HCT116 (cell line): Measurements from ENCODE around the gene STRN3. TPM values are rescaled to one million over a fixed set of nuclear protein-coding genes. Genes with fewer than 3 reads are reported as not detected.

Experiments used
- ATAC-seq: fragments of 200-7000 bp; cut with Tn5 transposase; 2 replicates; pipeline ENCODE4 v1.9.1; 2020; ENCODE audit warnings: mild to moderate bottlenecking, moderate library complexity
- BruUV-seq: library from RNA; stranded (reverse); fragments of 400-500 nt; replicated peaks from 2 replicates; lab custom pipeline; 2021; lab: Mats Ljungman, UMichigan
- CTCF ChIA-PET: fragments of 300-600 bp; sonication (Branson Sonifier 250); formaldehyde crosslinking; loops from one replicate; lab custom pipeline; 2021; ENCODE audit warnings: antibody characterized with exemption; lab: Charles Lee
- POLR2A ChIA-PET: fragments of 300-600, 350-600 bp; sonication (Branson Sonifier 250); formaldehyde crosslinking; loops from one replicate; lab custom pipeline; 2021; ENCODE audit warnings: antibody characterized with exemption; lab: Charles Lee
- RAD21 ChIA-PET, 2 experiments: fragments of 300-600 bp; sonication (Branson Sonifier 250); formaldehyde crosslinking; loops; one replicate each; lab custom pipeline; 2023; ENCODE audit warnings: low total read pairs in 2 of 2; ENCODE audit not compliant: uncharacterized antibody in 2 of 2, unreplicated experiment in 2 of 2, low non-redundant PET in 1 of 2; lab: Charles Lee
- DNase-seq: peaks from one replicate; pipeline ENCODE4 v3.0.0-alpha.2; 2010; ENCODE audit warnings: low read depth, low spot score
- H2AFZ ChIP-seq: fragments of 200-600 bp; shearing (Covaris generic), sonication (generic); 2 replicates; pipeline ENCODE4 v1.6.1; 2017; ENCODE audit warnings: low read depth, mixed run types, mixed read lengths, antibody characterized with exemption, low read length; ENCODE audit not compliant: poor library complexity, severe bottlenecking
- H3K27ac ChIP-seq: 2 replicates; pipeline ENCODE4 v1.5.1; 2012; ENCODE audit warnings: low read depth, low read length
- H3K27me3 ChIP-seq: fragments of 200-600 bp; sonication (generic); 2 replicates; pipeline ENCODE4 v1.6.1; 2016; ENCODE audit warnings: mixed run types, low read length, mixed read lengths; ENCODE audit not compliant: insufficient read depth
- H3K36me3 ChIP-seq, 2 experiments: fragments of 200-500 bp in 1 of 2; fragments of 200-600 bp in 1 of 2; sonication (Bioruptor generic) in 1 of 2; sonication (generic) in 1 of 2; 2 replicates each; pipeline versions ENCODE4 v1.5.1 to v1.6.1; 2014 to 2016; ENCODE audit warnings: low read length in 2 of 2, inconsistent platforms in 1 of 2, mixed read lengths in 1 of 2, mixed run types in 1 of 2; ENCODE audit not compliant: insufficient read depth in 2 of 2, control insufficient read depth in 1 of 2
- H3K4me1 ChIP-seq, 2 experiments: fragments of 200-600 bp in 1 of 2; sonication (generic) in 1 of 2; 2 replicates each; pipeline versions ENCODE4 v1.5.1 to v1.6.1; 2012 to 2017; ENCODE audit warnings: low read length in 2 of 2, inconsistent platforms in 1 of 2, mild to moderate bottlenecking in 1 of 2, mixed read lengths in 1 of 2, mixed run types in 1 of 2, moderate library complexity in 1 of 2; ENCODE audit not compliant: insufficient read depth in 2 of 2, control insufficient read depth in 1 of 2
- H3K4me2 ChIP-seq: fragments of 200-600 bp; sonication (generic); 2 replicates; pipeline ENCODE4 v1.6.1; 2017; ENCODE audit warnings: mixed run types, low read length, mixed read lengths
- H3K4me3 ChIP-seq, 2 experiments: fragments of 200-600 bp in 1 of 2; sonication (generic) in 1 of 2; replicated peaks in 1 of 2; 2 replicates each; pipeline ENCODE4 v1.5.1; 2011 to 2016; ENCODE audit warnings: low read length in 2 of 2, control low read depth in 1 of 2, low read depth in 1 of 2, mild to moderate bottlenecking in 1 of 2, mixed read lengths in 1 of 2, mixed run types in 1 of 2
- H3K79me2 ChIP-seq: fragments of 200-600 bp; sonication (generic); 2 replicates; pipeline ENCODE4 v1.6.1; 2017; ENCODE audit warnings: mild to moderate bottlenecking, mixed run types, low read length, moderate library complexity, mixed read lengths; ENCODE audit not compliant: insufficient read depth
- H3K9ac ChIP-seq: fragments of 200-600 bp; sonication (generic); 2 replicates; pipeline ENCODE4 v1.6.1; 2016; ENCODE audit warnings: low read length, mixed read lengths
- H3K9me2 ChIP-seq: fragments of 200-600 bp; sonication (generic), shearing (Covaris generic); 2 replicates; pipeline ENCODE4 v1.6.1; 2017; ENCODE audit warnings: mixed run types, mild to moderate bottlenecking, moderate library complexity; ENCODE audit not compliant: insufficient read depth
- H3K9me3 ChIP-seq, 2 experiments: fragments of 200-500 bp in 1 of 2; fragments of 200-600 bp in 1 of 2; sonication (Bioruptor generic) in 1 of 2; sonication (generic) in 1 of 2; 2 replicates each; pipeline ENCODE4 v1.6.1; 2014 to 2017; ENCODE audit warnings: low read length in 2 of 2, mixed read lengths in 2 of 2, inconsistent platforms in 1 of 2, low read depth in 1 of 2, mild to moderate bottlenecking in 1 of 2, mixed run types in 1 of 2, moderate library complexity in 1 of 2; ENCODE audit not compliant: control insufficient read depth in 1 of 2, insufficient read depth in 1 of 2
- H4K20me1 ChIP-seq: fragments of 200-600 bp; sonication (generic), shearing (Covaris generic); 2 replicates; pipeline ENCODE4 v1.6.1; 2017; ENCODE audit warnings: mixed run types, mild to moderate bottlenecking, moderate library complexity; ENCODE audit not compliant: insufficient read depth
- CBX3 ChIP-seq: IDR thresholded peaks from 2 replicates; pipeline ENCODE4 v1.6.1; 2012; ENCODE audit warnings: low read depth
- EZH2phosphoT487 ChIP-seq: fragments of 200-600 bp; IDR thresholded peaks from 2 replicates; pipeline ENCODE4 v1.6.1; 2018; ENCODE audit warnings: antibody characterized with exemption, borderline replicate concordance
- FOSL1 ChIP-seq: IDR thresholded peaks from 2 replicates; pipeline ENCODE4 v1.6.1; 2012; ENCODE audit warnings: low read depth
- JUND ChIP-seq: IDR thresholded peaks from 2 replicates; pipeline ENCODE4 v1.6.1; 2012
- MAX ChIP-seq: IDR thresholded peaks from 2 replicates; pipeline ENCODE4 v1.6.1; 2012
- POLR2A ChIP-seq: IDR thresholded peaks from 2 replicates; pipeline ENCODE4 v1.7.0; 2011; ENCODE audit warnings: borderline replicate concordance; ENCODE audit not compliant: insufficient read depth, insufficient read length; ENCODE audit errors: extremely low read depth
- SP1 ChIP-seq: IDR thresholded peaks from 2 replicates; pipeline ENCODE4 v1.6.1; 2012; ENCODE audit warnings: low read depth
- SRF ChIP-seq: IDR thresholded peaks from 2 replicates; pipeline ENCODE4 v1.6.1; 2012; ENCODE audit warnings: low read depth
- ZFX ChIP-seq: fragments of 450-650 bp; IDR thresholded peaks from 2 replicates; pipeline ENCODE4 v1.6.1; 2017
- ZNF274 ChIP-seq: fragments of 200-500 bp; sonication (Bioruptor generic); IDR thresholded peaks from 2 replicates; pipeline ENCODE4 v1.6.1; 2014; ENCODE audit warnings: mild to moderate bottlenecking, low read depth, low read length, inconsistent platforms
- intact Hi-C: fragments of 100-400 bp; cut with micrococcal nuclease; formaldehyde crosslinking; loops from 2 replicates; pipeline ENCODE4 v1.10.0; 2022
- total RNA-seq: library from RNA; stranded (reverse); gene quantifications from one replicate; pipeline ENCODE4 v1.2.1, GENCODE V29; 2021; ENCODE audit not compliant: unreplicated experiment
- TF ChIP-seq, protein P1 (sequence below), 3 experiments: fragments of 200-600 bp in 1 of 3; sonication (generic) in 1 of 3; IDR thresholded peaks in 2 of 3; conservative IDR thresholded peaks in 1 of 3; 2 replicates each; pipeline ENCODE4 v1.5.1; 2012 to 2017; ENCODE audit warnings: low read depth in 2 of 3, low read length in 2 of 3, antibody characterized with exemption in 1 of 3, borderline replicate concordance in 1 of 3, control low read depth in 1 of 3, mild to moderate bottlenecking in 1 of 3, mixed read lengths in 1 of 3, mixed run types in 1 of 3, moderate library complexity in 1 of 3; ENCODE audit not compliant: insufficient read depth in 1 of 3
- TF ChIP-seq, protein P2 (sequence below): IDR thresholded peaks from 2 replicates; pipeline ENCODE4 v1.6.1; 2012; ENCODE audit warnings: low read depth

STRN3 gene
- total RNA-seq, 1 experiment from 2014 or later = 43.4 TPM

- POLR2A ChIA-PET = no interaction called here
- H3K79me2 ChIP-seq = 0 out of 2 replicates have a peak, but pooled peaks cover 15% of the 10 kb centered on the region
- H3K27ac ChIP-seq = no peak overlapping the region
- CTCF ChIA-PET = no interaction called here
- RAD21 ChIA-PET = no interaction called here
- H3K9me3 ChIP-seq = no peaks in the 10 kb centered on the region
- H3K4me3 ChIP-seq = no peak overlapping the region
- H3K27me3 ChIP-seq = no peaks in the 10 kb centered on the region
- H3K4me1 ChIP-seq = no peaks in the 10 kb centered on the region
- TF ChIP-seq EZH2phosphoT487 = no peak
- TF ChIP-seq ZNF274 = no peak
- no peak for TF ChIP-seq POLR2A
- TF ChIP-seq, protein P1, sequence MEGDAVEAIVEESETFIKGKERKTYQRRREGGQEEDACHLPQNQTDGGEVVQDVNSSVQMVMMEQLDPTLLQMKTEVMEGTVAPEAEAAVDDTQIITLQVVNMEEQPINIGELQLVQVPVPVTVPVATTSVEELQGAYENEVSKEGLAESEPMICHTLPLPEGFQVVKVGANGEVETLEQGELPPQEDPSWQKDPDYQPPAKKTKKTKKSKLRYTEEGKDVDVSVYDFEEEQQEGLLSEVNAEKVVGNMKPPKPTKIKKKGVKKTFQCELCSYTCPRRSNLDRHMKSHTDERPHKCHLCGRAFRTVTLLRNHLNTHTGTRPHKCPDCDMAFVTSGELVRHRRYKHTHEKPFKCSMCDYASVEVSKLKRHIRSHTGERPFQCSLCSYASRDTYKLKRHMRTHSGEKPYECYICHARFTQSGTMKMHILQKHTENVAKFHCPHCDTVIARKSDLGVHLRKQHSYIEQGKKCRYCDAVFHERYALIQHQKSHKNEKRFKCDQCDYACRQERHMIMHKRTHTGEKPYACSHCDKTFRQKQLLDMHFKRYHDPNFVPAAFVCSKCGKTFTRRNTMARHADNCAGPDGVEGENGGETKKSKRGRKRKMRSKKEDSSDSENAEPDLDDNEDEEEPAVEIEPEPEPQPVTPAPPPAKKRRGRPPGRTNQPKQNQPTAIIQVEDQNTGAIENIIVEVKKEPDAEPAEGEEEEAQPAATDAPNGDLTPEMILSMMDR (IDR thresholded peaks at IDR 0.05 in 2 of 3, conservative IDR thresholded peaks at IDR 0.05 in 1 of 3; ENCODE audit: borderline replicate concordance in 1 of 3, insufficient read depth in 1 of 3, low read depth in 2 of 3, low read length in 2 of 3) = no peak
- TF ChIP-seq MAX = no peak
- no peak for TF ChIP-seq SP1
- TF ChIP-seq CBX3 = no peak
- no peak for TF ChIP-seq JUND
- TF ChIP-seq, protein P2, sequence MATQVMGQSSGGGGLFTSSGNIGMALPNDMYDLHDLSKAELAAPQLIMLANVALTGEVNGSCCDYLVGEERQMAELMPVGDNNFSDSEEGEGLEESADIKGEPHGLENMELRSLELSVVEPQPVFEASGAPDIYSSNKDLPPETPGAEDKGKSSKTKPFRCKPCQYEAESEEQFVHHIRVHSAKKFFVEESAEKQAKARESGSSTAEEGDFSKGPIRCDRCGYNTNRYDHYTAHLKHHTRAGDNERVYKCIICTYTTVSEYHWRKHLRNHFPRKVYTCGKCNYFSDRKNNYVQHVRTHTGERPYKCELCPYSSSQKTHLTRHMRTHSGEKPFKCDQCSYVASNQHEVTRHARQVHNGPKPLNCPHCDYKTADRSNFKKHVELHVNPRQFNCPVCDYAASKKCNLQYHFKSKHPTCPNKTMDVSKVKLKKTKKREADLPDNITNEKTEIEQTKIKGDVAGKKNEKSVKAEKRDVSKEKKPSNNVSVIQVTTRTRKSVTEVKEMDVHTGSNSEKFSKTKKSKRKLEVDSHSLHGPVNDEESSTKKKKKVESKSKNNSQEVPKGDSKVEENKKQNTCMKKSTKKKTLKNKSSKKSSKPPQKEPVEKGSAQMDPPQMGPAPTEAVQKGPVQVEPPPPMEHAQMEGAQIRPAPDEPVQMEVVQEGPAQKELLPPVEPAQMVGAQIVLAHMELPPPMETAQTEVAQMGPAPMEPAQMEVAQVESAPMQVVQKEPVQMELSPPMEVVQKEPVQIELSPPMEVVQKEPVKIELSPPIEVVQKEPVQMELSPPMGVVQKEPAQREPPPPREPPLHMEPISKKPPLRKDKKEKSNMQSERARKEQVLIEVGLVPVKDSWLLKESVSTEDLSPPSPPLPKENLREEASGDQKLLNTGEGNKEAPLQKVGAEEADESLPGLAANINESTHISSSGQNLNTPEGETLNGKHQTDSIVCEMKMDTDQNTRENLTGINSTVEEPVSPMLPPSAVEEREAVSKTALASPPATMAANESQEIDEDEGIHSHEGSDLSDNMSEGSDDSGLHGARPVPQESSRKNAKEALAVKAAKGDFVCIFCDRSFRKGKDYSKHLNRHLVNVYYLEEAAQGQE = no peak
- TF ChIP-seq SRF = no peak
- TF ChIP-seq ZFX = no peak
- no peak for TF ChIP-seq FOSL1
- H3K4me2 ChIP-seq = no peak overlapping the region
- no peak overlapping the region for H3K9ac ChIP-seq
- H3K9me2 ChIP-seq = no peaks in the 10 kb centered on the region
- H4K20me1 ChIP-seq = no peaks in the 10 kb centered on the region
- intact Hi-C loops = no loop called here
- peaks cover 5 to 15% of the 10 kb centered on the region in 2 experiments; a peak in 2 of 4 replicates for H3K36me3 ChIP-seq
- DNase-seq (no peak), ATAC-seq (no peak)
- no TSS peak for BruUV-seq
- no peak overlapping the region for H2AFZ ChIP-seq
Observed at GRCh38 chr14:30893819-30894218, 132.4 kb downstream of the STRN3 start.
